K562 (cell line): ENCODE measurements around the gene CLEC2L. TPM values are rescaled to one million over a fixed set of nuclear protein-coding genes. Genes with fewer than 3 reads are reported as not detected.

Experiments
- AFF4 ChIP-seq: sonication (generic); formaldehyde crosslinking; IDR thresholded peaks from 2 replicates; pipeline ENCODE4 v1.8.0; 2023; ENCODE audit warnings: mild to moderate bottlenecking, missing genetic modification reagents
- ARID3B ChIP-seq: fragments of 250-450 bp; sonication (Bioruptor Pico); IDR thresholded peaks from 2 replicates; pipeline ENCODE4 v1.4.0; 2020; ENCODE audit warnings: borderline replicate concordance
- HDGF ChIP-seq: fragments of 450-650 bp; IDR thresholded peaks from 2 replicates; pipeline ENCODE4 v1.6.1; 2016
- NFIC ChIP-seq: fragments of 450-650 bp; IDR thresholded peaks from 2 replicates; pipeline ENCODE4 v1.6.1; 2017; ENCODE audit warnings: mild to moderate bottlenecking, inconsistent platforms
- OTX1 ChIP-seq: fragments of 450-650 bp; formaldehyde crosslinking; IDR thresholded peaks from 2 replicates; pipeline ENCODE4 v1.4.0; 2022; ENCODE audit warnings: mild to moderate bottlenecking
- ZBTB9 ChIP-seq: fragments of 450-650 bp; formaldehyde crosslinking; IDR thresholded peaks from 2 replicates; pipeline ENCODE4 v1.4.0; 2020; ENCODE audit warnings: mild to moderate bottlenecking, moderate library complexity
- ZNF232 ChIP-seq: sonication (generic); formaldehyde crosslinking; IDR thresholded peaks from 2 replicates; pipeline ENCODE4 v1.8.0; 2022; ENCODE audit warnings: mild to moderate bottlenecking, missing genetic modification reagents
- ZNF766 ChIP-seq: fragments of 200-800 bp; sonication (Bioruptor generic); conservative IDR thresholded peaks from 2 replicates; pipeline ENCODE4 v1.6.1; 2016; ENCODE audit warnings: missing genetic modification characterization, missing compliant biosample characterization
- polyA plus RNA-seq, 8 experiments: library from polyadenylated mRNA; depleted of rRNA in 4 of 8; stranded (reverse) in 5 of 8; unstranded in 3 of 8; fragments of >200 nt; fragmentation: Nextera tagmentation in 2 of 8; fragmentation: Illumina TruSeq in 1 of 8; extraction: Ambion mirVana in 2 of 8; extraction: Trizol in 1 of 8; gene quantifications; 2 replicates each; pipeline versions ENCODE4 v1.2.1 to v1.2.3, GENCODE V29; 2011 to 2014; ENCODE audit warnings: inconsistent platforms in 1 of 8, missing spikeins in 1 of 8
- total RNA-seq, 7 experiments: library from RNA; depleted of rRNA in 6 of 7; stranded (reverse); fragments of >200 nt in 6 of 7; fragmentation: Illumina TruSeq in 2 of 7; extraction: Trizol in 2 of 7; gene quantifications; 2 replicates each; pipeline versions ENCODE4 v1.2.1 to v1.2.3, GENCODE V29; 2011 to 2021; ENCODE audit warnings: low replicate concordance in 1 of 7
- TF ChIP-seq, protein P1 (sequence below): fragments of 250-450 bp; sonication (Bioruptor Pico); IDR thresholded peaks from 2 replicates; pipeline ENCODE4 v1.4.0; 2020; ENCODE audit warnings: mild to moderate bottlenecking, moderate library complexity, borderline replicate concordance
- TF ChIP-seq, protein P2 (sequence below): sonication (generic); formaldehyde crosslinking; IDR thresholded peaks from 2 replicates; pipeline ENCODE4 v1.8.1; 2023; ENCODE audit warnings: mild to moderate bottlenecking, missing genetic modification reagents
- TF ChIP-seq, protein P3 (sequence below): sonication (generic); formaldehyde crosslinking; IDR thresholded peaks from 2 replicates; pipeline ENCODE4 v1.8.0; 2022; ENCODE audit warnings: missing genetic modification reagents, mild to moderate bottlenecking, moderate library complexity, borderline replicate concordance

Gene CLEC2L
- total and polyA plus RNA-seq, 9 of the 15 experiments (the other 6 are each of a cell fraction or from before 2014, with no cell fraction given) = 0.84 to 5.5 (median 1.8) TPM

DNA sequence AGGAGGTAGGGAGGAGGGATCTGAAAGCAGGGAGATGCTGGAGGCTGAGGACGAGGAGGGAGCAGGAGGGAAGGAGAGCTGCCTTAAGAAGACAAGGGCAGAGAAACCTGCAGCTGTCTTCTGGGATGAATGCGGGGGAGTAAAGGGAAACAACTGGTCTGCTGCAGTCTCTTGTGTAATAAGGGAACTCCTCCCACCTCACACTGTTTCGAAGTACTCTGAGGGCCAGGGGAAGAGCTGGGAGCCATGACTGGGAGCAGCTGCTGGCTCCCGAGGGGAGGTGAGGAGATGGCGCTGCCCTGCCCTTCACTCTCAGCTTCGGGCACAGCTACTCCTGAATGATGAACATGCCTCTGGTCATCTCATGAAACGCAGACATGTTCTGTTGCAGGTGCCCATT is 65.1 kb downstream of the CLEC2L start (continued):
- TF ChIP-seq AFF4 (CRISPR knock-in tag) (no peak), ZBTB9 (CRISPR knock-in tag) (no peak), ZNF766 (CRISPR knock-in tag) (peak; percentile 67; the same call in 1 of the 2 replicates), OTX1 (CRISPR knock-in tag) (0 out of 2 replicates have a peak, but pooled peaks have one; percentile 42), HDGF (no peak), ZNF232 (CRISPR knock-in tag) (no peak), ARID3B (CRISPR knock-in tag) (no peak), NFIC (no peak)
- TF ChIP-seq, protein P1, sequence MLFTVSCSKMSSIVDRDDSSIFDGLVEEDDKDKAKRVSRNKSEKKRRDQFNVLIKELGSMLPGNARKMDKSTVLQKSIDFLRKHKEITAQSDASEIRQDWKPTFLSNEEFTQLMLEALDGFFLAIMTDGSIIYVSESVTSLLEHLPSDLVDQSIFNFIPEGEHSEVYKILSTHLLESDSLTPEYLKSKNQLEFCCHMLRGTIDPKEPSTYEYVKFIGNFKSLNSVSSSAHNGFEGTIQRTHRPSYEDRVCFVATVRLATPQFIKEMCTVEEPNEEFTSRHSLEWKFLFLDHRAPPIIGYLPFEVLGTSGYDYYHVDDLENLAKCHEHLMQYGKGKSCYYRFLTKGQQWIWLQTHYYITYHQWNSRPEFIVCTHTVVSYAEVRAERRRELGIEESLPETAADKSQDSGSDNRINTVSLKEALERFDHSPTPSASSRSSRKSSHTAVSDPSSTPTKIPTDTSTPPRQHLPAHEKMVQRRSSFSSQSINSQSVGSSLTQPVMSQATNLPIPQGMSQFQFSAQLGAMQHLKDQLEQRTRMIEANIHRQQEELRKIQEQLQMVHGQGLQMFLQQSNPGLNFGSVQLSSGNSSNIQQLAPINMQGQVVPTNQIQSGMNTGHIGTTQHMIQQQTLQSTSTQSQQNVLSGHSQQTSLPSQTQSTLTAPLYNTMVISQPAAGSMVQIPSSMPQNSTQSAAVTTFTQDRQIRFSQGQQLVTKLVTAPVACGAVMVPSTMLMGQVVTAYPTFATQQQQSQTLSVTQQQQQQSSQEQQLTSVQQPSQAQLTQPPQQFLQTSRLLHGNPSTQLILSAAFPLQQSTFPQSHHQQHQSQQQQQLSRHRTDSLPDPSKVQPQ = no peak
- TF ChIP-seq, protein P2, sequence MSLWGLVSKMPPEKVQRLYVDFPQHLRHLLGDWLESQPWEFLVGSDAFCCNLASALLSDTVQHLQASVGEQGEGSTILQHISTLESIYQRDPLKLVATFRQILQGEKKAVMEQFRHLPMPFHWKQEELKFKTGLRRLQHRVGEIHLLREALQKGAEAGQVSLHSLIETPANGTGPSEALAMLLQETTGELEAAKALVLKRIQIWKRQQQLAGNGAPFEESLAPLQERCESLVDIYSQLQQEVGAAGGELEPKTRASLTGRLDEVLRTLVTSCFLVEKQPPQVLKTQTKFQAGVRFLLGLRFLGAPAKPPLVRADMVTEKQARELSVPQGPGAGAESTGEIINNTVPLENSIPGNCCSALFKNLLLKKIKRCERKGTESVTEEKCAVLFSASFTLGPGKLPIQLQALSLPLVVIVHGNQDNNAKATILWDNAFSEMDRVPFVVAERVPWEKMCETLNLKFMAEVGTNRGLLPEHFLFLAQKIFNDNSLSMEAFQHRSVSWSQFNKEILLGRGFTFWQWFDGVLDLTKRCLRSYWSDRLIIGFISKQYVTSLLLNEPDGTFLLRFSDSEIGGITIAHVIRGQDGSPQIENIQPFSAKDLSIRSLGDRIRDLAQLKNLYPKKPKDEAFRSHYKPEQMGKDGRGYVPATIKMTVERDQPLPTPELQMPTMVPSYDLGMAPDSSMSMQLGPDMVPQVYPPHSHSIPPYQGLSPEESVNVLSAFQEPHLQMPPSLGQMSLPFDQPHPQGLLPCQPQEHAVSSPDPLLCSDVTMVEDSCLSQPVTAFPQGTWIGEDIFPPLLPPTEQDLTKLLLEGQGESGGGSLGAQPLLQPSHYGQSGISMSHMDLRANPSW (CRISPR knock-in tag) = no peak
- TF ChIP-seq, protein P3, sequence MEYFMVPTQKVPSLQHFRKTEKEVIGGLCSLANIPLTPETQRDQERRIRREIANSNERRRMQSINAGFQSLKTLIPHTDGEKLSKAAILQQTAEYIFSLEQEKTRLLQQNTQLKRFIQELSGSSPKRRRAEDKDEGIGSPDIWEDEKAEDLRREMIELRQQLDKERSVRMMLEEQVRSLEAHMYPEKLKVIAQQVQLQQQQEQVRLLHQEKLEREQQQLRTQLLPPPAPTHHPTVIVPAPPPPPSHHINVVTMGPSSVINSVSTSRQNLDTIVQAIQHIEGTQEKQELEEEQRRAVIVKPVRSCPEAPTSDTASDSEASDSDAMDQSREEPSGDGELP = peak; percentile 38; the same call in 1 of the 2 replicates
